Measurements from ENCODE around the gene DLG1. TPM values are rescaled to one million over a fixed set of nuclear protein-coding genes. Genes with fewer than 3 reads are reported as not detected.

The DLG1 gene
- total RNA-seq, 2 donors from 2014 or later: 70.3 to 70.8 TPM

DNA sequence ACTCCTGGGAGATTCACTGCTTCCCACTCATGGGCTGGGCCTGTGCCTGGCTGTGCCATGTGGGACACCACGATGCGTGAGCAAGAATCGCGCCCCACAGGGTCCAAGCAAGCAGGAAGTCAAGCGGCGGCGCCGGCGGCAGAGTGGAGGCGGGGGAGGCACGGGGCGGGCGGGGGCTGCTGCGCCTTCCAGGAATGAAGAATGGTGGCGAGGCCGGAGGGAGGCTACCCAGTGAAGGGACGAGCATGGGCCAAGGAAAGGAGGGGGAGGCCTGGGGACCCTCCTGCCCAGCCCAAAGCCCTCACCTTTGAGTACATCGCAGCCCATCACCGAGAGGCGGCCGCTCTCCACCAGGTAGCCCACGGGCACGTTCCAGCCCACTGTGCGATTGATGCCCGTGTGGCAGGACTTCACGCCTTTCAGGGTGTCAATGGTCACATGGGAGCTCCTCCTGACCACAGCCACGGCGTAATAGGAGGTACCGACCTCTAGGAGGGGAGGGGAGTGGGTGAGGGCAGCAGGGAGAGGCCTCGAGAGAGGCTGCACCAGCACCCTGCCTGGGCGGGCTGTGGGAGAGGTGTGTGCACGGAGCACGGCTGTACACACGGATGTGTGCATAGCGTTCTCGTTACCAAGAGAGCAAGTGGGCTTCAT lies 274.3 kb downstream of the DLG1 start:
- Mint-ChIP-seq H3K27ac (no peak overlapping the region), H3K9me3 (no peaks in the 10 kb centered on the region), H3K36me3 (ENCODE audit: insufficient read depth in 2 of 2) (no peaks in the 10 kb centered on the region), H3K4me3 (no peak overlapping the region), H3K4me1 (ENCODE audit: low read depth) (peaks cover 13% of the 10 kb centered on the region), H3K27me3 (ENCODE audit: low read depth) (peaks cover 10% of the 10 kb centered on the region)
- ATAC-seq (replicated peaks in 1 of 2): no peak
- no peak for DNase-seq

DNA sequence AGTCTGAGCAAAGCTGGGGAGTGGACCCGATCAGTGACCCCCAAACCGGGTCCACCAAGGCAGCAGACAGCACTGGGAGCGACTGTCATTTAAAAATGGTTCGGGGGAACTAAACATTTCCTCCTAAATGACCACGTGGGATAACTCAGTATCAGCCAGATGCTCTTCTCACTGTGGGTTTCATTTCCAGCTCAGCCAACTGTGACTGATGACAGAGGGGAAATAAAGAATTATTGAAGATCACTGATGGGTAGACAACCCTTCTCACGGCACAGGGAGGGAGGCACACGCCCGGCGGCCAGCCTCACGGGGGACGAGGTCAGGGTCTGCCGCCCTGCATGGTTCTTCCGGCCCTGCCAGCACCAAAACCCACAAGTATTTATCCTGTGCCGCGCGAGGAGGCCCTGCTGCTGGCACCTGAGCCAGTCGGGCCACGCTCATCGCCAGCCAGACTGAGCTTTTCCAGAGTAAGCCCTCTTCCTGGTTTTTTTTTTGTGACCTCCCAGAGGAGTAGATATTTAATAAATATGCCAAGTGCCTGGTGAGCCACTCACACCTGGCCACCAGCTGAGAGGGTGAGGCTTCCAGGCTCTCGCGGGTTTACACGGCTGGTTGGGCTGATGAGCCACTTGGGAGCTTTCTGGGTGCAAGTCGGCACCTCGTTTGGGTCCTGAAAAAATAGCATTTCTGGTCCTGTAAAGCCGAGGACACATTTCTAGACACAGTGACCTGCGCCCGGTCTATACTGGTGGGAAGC lies 275.0 kb downstream of the DLG1 start:
- Mint-ChIP-seq H3K4me3 (peak overlapping the region; percentile 52 to 56), H3K27ac (no peak overlapping the region), H3K4me1 (ENCODE audit: low read depth) (peaks cover 11% of the 10 kb centered on the region), H3K36me3 (ENCODE audit: insufficient read depth in 2 of 2) (no peaks in the 10 kb centered on the region), H3K9me3 (no peaks in the 10 kb centered on the region), H3K27me3 (ENCODE audit: low read depth) (peaks cover 10% of the 10 kb centered on the region)
- ATAC-seq (replicated peaks in 1 of 2): peak in 1 of 2 donors; percentile 25
- DNase-seq: no peak

DNA sequence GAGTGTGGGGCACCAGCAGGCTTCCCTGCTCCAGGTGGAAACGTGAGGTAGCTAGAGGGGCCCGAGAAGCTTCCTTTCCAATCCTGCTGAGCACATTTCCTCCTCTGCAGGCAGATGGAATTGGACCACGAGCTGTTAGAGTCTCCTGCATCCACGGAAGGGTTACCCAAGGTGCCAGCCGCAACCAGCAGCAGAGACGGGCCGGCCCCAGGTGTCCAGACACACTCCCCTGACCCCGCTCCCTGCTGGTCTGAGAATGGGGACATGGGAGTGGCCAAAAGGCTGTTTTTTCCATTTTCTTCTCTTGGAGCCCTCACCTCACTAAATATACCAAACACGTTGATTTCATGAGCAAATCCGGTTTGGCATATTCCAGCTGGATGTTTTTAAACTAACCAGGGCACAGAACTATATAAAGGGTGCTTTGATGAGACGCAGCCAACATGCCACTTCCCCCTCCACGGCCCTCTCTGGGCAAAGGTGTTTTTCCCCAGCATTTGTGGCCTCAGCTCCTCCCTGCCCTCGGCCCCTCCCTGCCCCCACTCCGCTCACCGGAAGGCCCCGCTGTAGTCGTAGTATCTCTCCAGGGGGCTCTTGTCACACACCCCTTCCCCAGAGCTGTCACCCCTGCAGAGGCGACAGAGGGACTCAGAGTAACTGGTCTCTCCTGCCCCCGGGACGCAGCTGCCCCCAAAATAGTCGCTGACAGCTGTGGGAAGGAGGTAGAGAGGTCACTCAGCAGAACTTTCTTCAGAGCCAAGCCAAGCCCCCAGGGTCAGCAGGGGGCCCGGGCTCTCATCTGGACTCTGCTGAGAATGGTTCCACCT lies 275.8 kb downstream of the DLG1 start:
- Mint-ChIP-seq H3K27me3 (ENCODE audit: low read depth) (peaks cover 10% of the 10 kb centered on the region), H3K36me3 (ENCODE audit: insufficient read depth in 2 of 2) (no peaks in the 10 kb centered on the region), H3K4me3 (peak overlapping the region in 1 of 2 donors; percentile 56), H3K27ac (no peak overlapping the region), H3K9me3 (no peaks in the 10 kb centered on the region), H3K4me1 (ENCODE audit: low read depth) (peaks cover 11% of the 10 kb centered on the region)
- DNase-seq (no peak), ATAC-seq (replicated peaks in 1 of 2) (no peak)

DNA sequence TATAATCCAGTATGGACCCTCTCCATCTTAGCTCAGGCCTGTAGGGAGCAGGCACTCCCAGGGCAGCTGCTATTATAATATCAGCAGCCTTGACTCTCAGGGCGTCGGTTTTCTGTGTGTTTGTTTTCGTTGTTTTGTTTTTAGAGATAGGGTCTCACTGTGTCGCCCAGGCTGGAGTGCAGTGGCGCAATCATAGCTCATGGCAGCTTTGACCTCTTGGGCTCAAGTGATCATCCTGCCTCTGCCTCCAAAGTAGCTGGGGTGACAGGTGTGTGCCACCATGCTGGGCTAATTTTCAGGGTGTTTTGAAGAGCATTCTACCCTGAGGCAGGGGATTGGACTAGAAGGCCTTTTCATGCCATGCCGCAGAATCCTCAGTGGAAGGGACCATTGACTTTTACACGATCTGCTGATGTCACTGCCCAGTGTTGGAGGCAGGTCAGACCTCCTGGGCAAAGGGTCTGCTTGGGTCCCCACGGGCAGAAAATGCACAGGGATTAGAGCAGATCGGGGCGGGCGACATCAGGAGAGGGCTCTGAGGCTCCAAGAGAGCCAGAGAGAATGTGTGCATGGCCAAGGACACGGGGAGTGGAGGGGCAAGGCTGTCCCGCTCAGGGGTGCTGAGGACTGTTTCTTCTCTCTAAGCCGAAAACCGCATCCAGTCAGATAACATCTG lies 276.5 kb downstream of the DLG1 start:
- ATAC-seq (replicated peaks in 1 of 2) (no peak), DNase-seq (no peak)
- Mint-ChIP-seq H3K27me3 (ENCODE audit: low read depth) (peaks cover 10% of the 10 kb centered on the region), H3K4me3 (no peak overlapping the region), H3K4me1 (ENCODE audit: low read depth) (peaks cover 11% of the 10 kb centered on the region), H3K36me3 (ENCODE audit: insufficient read depth in 2 of 2) (no peaks in the 10 kb centered on the region), H3K27ac (no peak overlapping the region), H3K9me3 (no peaks in the 10 kb centered on the region)

DNA sequence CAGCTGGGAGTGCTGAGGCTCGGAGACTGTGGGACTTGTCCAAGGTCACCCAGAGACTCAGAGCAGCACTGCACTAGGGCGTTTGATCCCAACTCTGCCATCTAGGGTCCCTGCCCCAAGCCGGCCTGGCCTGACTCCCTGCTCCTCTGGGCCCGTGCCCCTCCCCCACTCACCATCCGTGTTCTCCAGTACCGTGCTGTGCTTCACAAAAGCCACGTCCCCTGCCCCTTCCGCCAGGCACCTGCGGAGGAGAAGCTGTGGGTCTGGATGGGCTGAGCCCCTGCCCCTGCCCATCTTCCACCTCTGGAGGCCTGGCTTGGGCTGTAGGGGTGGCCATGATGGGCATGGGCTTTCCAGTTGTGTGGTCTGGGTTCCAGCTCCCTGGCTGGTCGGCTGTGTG lies 277.2 kb downstream of the DLG1 start:
- Mint-ChIP-seq H3K36me3 (ENCODE audit: insufficient read depth in 2 of 2) (no peaks in the 10 kb centered on the region), H3K4me1 (ENCODE audit: low read depth) (peaks cover 11% of the 10 kb centered on the region), H3K4me3 (no peak overlapping the region), H3K9me3 (no peaks in the 10 kb centered on the region), H3K27ac (no peak overlapping the region), H3K27me3 (ENCODE audit: low read depth) (peaks cover 10% of the 10 kb centered on the region)
- no peak for DNase-seq
- no peak for ATAC-seq (replicated peaks in 1 of 2)

DNA sequence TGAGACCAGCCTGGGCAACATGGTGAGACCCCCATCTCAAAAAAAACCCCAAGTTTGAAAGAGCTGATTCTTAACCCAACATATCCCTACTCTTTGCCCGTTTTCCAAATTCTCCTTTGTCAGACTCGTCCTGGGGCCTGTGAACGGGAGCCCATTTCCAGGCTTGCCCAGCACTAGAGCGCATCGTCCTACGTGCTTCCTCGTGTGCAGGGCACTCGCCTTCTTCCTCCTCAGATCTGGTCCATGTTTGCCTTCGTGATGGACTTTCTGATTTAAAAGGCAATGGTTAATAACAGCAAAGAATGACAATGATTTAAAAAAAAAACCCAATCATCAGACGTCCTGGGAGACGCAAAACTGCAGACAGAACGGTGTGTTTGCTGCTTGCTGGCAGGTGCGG lies 278.9 kb downstream of the DLG1 start:
- Mint-ChIP-seq H3K4me1 (ENCODE audit: low read depth) (peaks cover 11% of the 10 kb centered on the region), H3K27ac (no peak overlapping the region), H3K27me3 (ENCODE audit: low read depth) (peaks cover 10% of the 10 kb centered on the region), H3K4me3 (no peak overlapping the region), H3K36me3 (ENCODE audit: insufficient read depth in 2 of 2) (no peaks in the 10 kb centered on the region), H3K9me3 (no peaks in the 10 kb centered on the region)
- no peak for ATAC-seq (replicated peaks in 1 of 2)
- no peak for DNase-seq

DNA sequence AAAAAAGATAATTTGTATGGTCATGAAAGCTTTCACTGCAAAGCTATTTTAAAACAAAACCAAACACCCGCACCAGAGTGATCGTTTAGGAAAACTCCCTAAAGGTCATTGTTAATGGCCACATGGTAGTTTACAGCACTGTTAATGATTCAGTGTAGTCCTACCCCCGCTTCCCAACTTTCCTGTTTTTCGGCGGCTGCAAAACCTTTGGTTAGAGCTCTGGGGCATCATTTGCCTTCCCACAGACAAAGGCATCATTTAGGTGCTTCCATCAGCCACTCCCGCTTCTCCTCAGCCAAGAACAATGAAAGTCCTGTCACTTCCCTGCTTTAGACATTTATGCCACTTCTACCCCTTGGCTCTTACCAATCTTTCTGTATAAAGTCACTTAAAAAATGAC lies 279.4 kb downstream of the DLG1 start:
- Mint-ChIP-seq H3K27me3 (ENCODE audit: low read depth) (peaks cover 10% of the 10 kb centered on the region), H3K27ac (no peak overlapping the region), H3K4me3 (no peak overlapping the region), H3K36me3 (ENCODE audit: insufficient read depth in 2 of 2) (no peaks in the 10 kb centered on the region), H3K9me3 (no peaks in the 10 kb centered on the region), H3K4me1 (ENCODE audit: low read depth) (peaks cover 11% of the 10 kb centered on the region)
- no peak for ATAC-seq (replicated peaks in 1 of 2)
- no peak for DNase-seq

DNA sequence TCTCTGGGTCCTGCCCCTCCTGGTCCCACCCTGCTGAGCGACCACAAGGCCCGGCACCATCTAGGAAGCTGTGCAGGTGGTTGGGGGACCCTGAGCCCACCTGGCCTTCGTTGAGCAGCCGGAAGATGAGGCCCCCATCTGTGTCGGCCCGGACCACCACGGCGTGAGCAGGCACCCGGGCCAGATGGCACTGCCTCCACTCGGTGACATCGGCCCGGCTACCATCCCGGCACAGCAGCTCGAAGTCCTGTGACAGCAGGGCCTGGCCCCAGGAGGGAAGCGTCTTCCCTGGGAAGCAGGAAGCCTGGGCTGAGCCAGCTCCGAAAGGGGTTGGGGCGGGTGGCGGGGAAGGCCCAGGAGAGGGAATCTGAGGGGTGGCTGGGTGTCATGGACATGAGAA lies 281.4 kb downstream of the DLG1 start:
- no peak for ATAC-seq (replicated peaks in 1 of 2)
- no peak for DNase-seq

DNA sequence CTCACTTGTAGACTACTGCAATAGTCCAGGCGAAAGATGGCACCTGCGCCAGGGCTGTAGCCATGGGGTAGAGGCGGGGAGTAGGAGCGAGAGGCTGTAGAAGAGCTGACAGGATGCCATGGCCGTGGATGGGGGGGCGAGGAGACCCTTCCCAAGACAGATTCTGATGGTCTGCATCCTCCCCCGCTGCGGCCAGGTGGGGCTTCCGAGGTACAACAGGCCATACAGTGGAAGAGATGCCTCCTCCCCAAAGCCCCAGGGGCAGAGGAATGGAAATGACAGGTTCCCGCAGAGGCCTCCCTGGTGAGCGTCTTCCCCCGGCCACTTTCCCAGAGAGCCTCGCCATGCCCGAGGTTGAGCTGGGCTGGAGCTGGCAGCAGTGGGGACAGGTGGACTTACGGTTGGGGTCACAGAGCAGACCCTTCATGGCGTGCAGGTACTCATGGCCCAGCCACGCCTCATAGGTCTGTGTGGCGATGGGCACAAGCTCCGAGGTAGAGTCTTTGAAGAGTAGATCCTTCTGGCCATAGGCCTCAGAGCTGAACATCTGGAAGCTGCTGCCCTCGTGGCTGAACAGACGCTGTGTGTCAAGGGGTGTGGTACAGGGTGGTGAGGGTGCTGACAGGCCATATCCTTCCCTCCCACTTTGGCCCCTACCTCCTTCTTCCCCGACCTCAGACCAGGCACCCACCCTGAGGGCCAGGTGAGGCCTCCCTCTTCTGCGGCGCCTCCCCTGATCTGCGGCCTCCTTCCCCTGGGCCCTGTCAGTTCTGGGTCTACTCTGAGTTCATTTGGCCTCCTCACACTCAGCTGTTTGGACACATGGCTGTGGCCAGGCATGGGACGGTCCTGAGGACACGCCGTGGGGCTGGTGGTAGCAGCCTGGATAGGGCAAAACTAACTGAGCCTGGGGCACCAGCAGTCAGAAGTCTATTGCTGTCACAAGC lies 282.3 kb downstream of the DLG1 start:
- ATAC-seq (replicated peaks in 1 of 2): no peak
- no peak overlapping the region for H3K4me3 Mint-ChIP-seq
- no peaks in the 10 kb centered on the region for H3K36me3 Mint-ChIP-seq (ENCODE audit: insufficient read depth in 2 of 2)
- no peak for DNase-seq
- H3K27ac Mint-ChIP-seq: no peak overlapping the region
- H3K27me3 Mint-ChIP-seq (ENCODE audit: low read depth): no peaks in the 10 kb centered on the region
- no peaks in the 10 kb centered on the region for H3K9me3 Mint-ChIP-seq
- H3K4me1 Mint-ChIP-seq (ENCODE audit: low read depth): no peaks in the 10 kb centered on the region

More for the DNA sequence above, 281.4 kb downstream of the DLG1 start:
- H3K27ac Mint-ChIP-seq: no peak overlapping the region
- H3K4me1 Mint-ChIP-seq (ENCODE audit: low read depth): no peaks in the 10 kb centered on the region
- H3K36me3 Mint-ChIP-seq (ENCODE audit: insufficient read depth in 2 of 2): no peaks in the 10 kb centered on the region
- no peaks in the 10 kb centered on the region for H3K9me3 Mint-ChIP-seq
- H3K27me3 Mint-ChIP-seq (ENCODE audit: low read depth): no peaks in the 10 kb centered on the region
- no peak overlapping the region for H3K4me3 Mint-ChIP-seq

DNA sequence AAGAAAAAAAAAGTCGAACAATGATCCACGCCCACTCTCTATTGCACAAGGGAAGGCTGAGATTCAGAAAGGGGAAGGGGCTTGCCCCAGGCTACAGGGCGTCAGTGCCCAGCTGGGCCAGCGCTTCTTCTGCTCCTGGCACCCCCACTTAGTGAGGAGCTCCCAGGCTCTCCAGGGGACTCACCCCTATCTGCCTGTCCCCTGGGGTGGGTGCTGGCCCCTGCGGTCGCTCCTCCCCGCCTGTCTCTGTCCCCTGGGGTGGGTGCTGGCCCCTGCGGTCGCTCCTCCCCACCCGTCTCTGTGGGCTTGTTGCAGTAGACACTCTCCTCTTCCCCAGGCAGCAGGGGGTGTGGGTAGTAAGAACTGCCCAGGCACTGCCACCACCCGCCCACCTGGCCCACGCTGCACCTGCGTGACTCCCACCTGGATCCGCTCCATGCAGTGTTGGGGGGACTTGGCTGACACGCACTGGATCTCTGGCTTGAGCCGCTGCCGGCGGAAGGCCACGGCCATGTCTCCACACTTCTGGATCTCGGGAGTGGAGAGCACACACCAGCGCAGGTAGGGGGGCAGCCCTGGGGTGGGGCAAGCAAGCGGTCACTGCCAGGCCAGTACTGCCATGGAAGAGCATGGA lies 283.4 kb downstream of the DLG1 start:
- H3K36me3 Mint-ChIP-seq (ENCODE audit: insufficient read depth in 2 of 2): no peaks in the 10 kb centered on the region
- DNase-seq: no peak

DNA sequence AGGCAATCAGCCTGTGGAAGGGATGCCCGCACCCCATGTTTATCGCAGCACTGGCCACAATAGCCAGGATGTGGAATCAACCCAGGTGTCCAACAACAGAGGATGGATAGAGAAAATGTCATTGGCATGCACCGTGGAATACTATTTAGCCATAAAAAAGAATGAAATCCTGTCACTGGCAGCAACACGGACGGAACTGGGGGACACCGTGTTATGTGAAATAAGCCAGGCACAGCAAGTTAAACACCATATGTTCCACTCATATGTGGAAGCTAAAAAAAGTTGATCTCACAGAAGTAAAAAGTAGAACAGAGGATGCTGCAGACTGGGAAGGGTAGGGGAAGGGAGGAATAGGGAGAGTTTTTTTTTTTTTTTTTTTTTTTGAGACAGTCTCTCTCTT lies 284.4 kb downstream of the DLG1 start:
- DNase-seq (no peak), ATAC-seq (replicated peaks in 1 of 2) (no peak)
- no peaks in the 10 kb centered on the region for H3K27me3 Mint-ChIP-seq (ENCODE audit: low read depth)
- H3K36me3 Mint-ChIP-seq (ENCODE audit: insufficient read depth in 2 of 2): no peaks in the 10 kb centered on the region
- H3K9me3 Mint-ChIP-seq: no peaks in the 10 kb centered on the region
- H3K27ac Mint-ChIP-seq: no peak overlapping the region
- no peak overlapping the region for H3K4me3 Mint-ChIP-seq
- H3K4me1 Mint-ChIP-seq (ENCODE audit: low read depth): no peaks in the 10 kb centered on the region

More for the DNA sequence above, 283.4 kb downstream of the DLG1 start:
- no peak overlapping the region for H3K4me3 Mint-ChIP-seq
- ATAC-seq (replicated peaks in 1 of 2): no peak
- no peak overlapping the region for H3K27ac Mint-ChIP-seq
- no peaks in the 10 kb centered on the region for H3K4me1 Mint-ChIP-seq (ENCODE audit: low read depth)
- H3K27me3 Mint-ChIP-seq (ENCODE audit: low read depth): no peaks in the 10 kb centered on the region
- no peaks in the 10 kb centered on the region for H3K9me3 Mint-ChIP-seq

DNA sequence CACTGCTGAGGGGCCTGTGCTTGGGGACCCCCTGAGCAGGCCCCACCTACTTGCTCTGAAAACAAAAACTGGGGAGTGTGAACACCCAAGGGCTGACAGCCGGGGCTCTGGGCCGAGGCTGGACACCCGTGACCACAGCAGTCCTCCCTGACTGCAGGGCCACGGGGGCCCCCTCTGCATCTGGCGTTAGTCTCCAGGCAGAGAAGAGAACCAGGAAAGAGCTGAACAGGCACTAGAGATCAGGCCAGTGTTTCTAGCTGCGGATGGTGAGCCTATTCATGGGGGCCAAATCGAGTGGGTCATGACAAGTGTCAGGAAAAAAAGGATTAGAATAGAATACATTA lies 285.9 kb downstream of the DLG1 start:
- Mint-ChIP-seq H3K27ac (no peak overlapping the region), H3K27me3 (ENCODE audit: low read depth) (no peaks in the 10 kb centered on the region)

More for the DNA sequence above, 285.9 kb downstream of the DLG1 start:
- Mint-ChIP-seq H3K4me3 (no peak overlapping the region), H3K4me1 (ENCODE audit: low read depth) (no peaks in the 10 kb centered on the region), H3K36me3 (ENCODE audit: insufficient read depth in 2 of 2) (no peaks in the 10 kb centered on the region), H3K9me3 (no peaks in the 10 kb centered on the region)
- ATAC-seq (replicated peaks in 1 of 2) (no peak), DNase-seq (no peak)

Data from activated T-cell treated with anti-CD3 and anti-CD28 coated beads, Interleukin-2, amount 50 U/mL, for 72 hours (primary cell).